ENCODE measurements around the gene ANKFY1.

ANKFY1 gene

GRCh38 chr17:4250887-4251286 lies 12.9 kb downstream of the ANKFY1 start:
- Histone ChIP-seq H3K14ac (ENCODE audit: low read length) (no peak overlapping the region), H3K36me3 (ENCODE audit: control insufficient read depth in 1 of 2, insufficient read depth in 2 of 2, low read length in 2 of 2) (peaks cover 0 to under 1% of the 10 kb centered on the region in 2 experiments), H4K91ac (ENCODE audit: low read depth, low read length) (no peak overlapping the region), H3K79me1 (ENCODE audit: low read length) (peaks cover 6% of the 10 kb centered on the region), H3K9me3 (ENCODE audit: insufficient read depth, low read depth, low read length) (no peaks in the 10 kb centered on the region), H3K23ac (ENCODE audit: low read length) (no peak overlapping the region), H3K4ac (ENCODE audit: low read depth, low read length) (no peak overlapping the region), H4K12ac (ENCODE audit: low read depth, low read length) (no peak overlapping the region), H2BK5ac (ENCODE audit: low read depth, low read length, poor library complexity) (no peak overlapping the region), H2AK5ac (ENCODE audit: low read length) (no peak overlapping the region), H3K4me3 (ENCODE audit: low read depth, low read length) (no peak overlapping the region), H3K18ac (ENCODE audit: low read length) (no peak overlapping the region), H4K8ac (ENCODE audit: low read depth, low read length) (no peak overlapping the region), H2BK120ac (ENCODE audit: insufficient read depth, low read length, poor library complexity) (no peak overlapping the region), H2BK12ac (ENCODE audit: low read length) (no peak overlapping the region), H3K27ac (ENCODE audit: low read depth, low read length) (no peak overlapping the region), H2AFZ (ENCODE audit: insufficient read depth, low read length, poor library complexity) (no peak overlapping the region), H3K27me3 (ENCODE audit: insufficient read depth, low read length) (no peaks in the 10 kb centered on the region), H3K4me1 (ENCODE audit: control insufficient read depth in 1 of 2, insufficient read depth in 2 of 2, low read length in 2 of 2) (peaks cover 14% of the 10 kb centered on the region in 2 experiments), H3K4me2 (ENCODE audit: low read length) (no peak overlapping the region), H3K79me2 (ENCODE audit: control insufficient read depth, insufficient read depth, low read length, poor library complexity) (peaks cover 6% of the 10 kb centered on the region), H3K9ac (ENCODE audit: low read length) (no peak overlapping the region)
- WGBS (ENCODE audit: extremely low coverage, insufficient coverage, insufficient read length), result no CpG with 5 or more reads among the region's 2 CpGs
- no peak for DNase-seq

- peaks cover 0 to 3% of the 10 kb centered on the region in 2 experiments for H3K36me3 ChIP-seq (ENCODE audit: control insufficient read depth in 1 of 2, insufficient read depth in 2 of 2, low read length in 2 of 2)
- no peak overlapping the region for H2AK5ac ChIP-seq (ENCODE audit: low read length)
- H4K91ac ChIP-seq (ENCODE audit: low read depth, low read length), result no peak overlapping the region
- H3K9me3 ChIP-seq (ENCODE audit: insufficient read depth, low read depth, low read length), result no peaks in the 10 kb centered on the region
- H3K4ac ChIP-seq (ENCODE audit: low read depth, low read length), result no peak overlapping the region
- no peak overlapping the region for H3K4me3 ChIP-seq (ENCODE audit: low read depth, low read length)
- H3K79me1 ChIP-seq (ENCODE audit: low read length), result peaks cover 6% of the 10 kb centered on the region
- H3K9ac ChIP-seq (ENCODE audit: low read length), result no peak overlapping the region
- H3K4me1 ChIP-seq (ENCODE audit: control insufficient read depth in 1 of 2, insufficient read depth in 2 of 2, low read length in 2 of 2), result peaks cover 14% of the 10 kb centered on the region in 2 experiments
- H2BK5ac ChIP-seq (ENCODE audit: low read depth, low read length, poor library complexity), result no peak overlapping the region
- no peak overlapping the region for H2BK12ac ChIP-seq (ENCODE audit: low read length)
- H3K79me2 ChIP-seq (ENCODE audit: control insufficient read depth, insufficient read depth, low read length, poor library complexity), result peaks cover 7% of the 10 kb centered on the region
- no peaks in the 10 kb centered on the region for H3K27me3 ChIP-seq (ENCODE audit: insufficient read depth, low read length)
- no peak overlapping the region for H3K27ac ChIP-seq (ENCODE audit: low read depth, low read length)
- DNase-seq, result peak in 1 of 2 donors; percentile 70
- no peak overlapping the region for H2AFZ ChIP-seq (ENCODE audit: insufficient read depth, low read length, poor library complexity)
- H3K23ac ChIP-seq (ENCODE audit: low read length), result no peak overlapping the region
- H4K8ac ChIP-seq (ENCODE audit: low read depth, low read length), result no peak overlapping the region
- WGBS (ENCODE audit: extremely low coverage, insufficient coverage, insufficient read length), result no CpG with 5 or more reads among the region's 4 CpGs
- no peak overlapping the region for H3K14ac ChIP-seq (ENCODE audit: low read length)
- no peak overlapping the region for H3K18ac ChIP-seq (ENCODE audit: low read length)
- no peak overlapping the region for H2BK120ac ChIP-seq (ENCODE audit: insufficient read depth, low read length, poor library complexity)
- no peak overlapping the region for H4K12ac ChIP-seq (ENCODE audit: low read depth, low read length)
- H3K4me2 ChIP-seq (ENCODE audit: low read length), result no peak overlapping the region
Measured at GRCh38 chr17:4249452-4250029, 14.2 kb downstream of the ANKFY1 start.

- peak overlapping the region; percentile 32 for H3K27ac ChIP-seq (ENCODE audit: low read depth, low read length)
- no peak overlapping the region for H3K4me3 ChIP-seq (ENCODE audit: low read depth, low read length)
- no peak overlapping the region for H3K4me2 ChIP-seq (ENCODE audit: low read length)
- H4K91ac ChIP-seq (ENCODE audit: low read depth, low read length), result peak overlapping the region; percentile 8
- no peaks in the 10 kb centered on the region for H3K27me3 ChIP-seq (ENCODE audit: insufficient read depth, low read length)
- H3K4me1 ChIP-seq (ENCODE audit: control insufficient read depth in 1 of 2, insufficient read depth in 2 of 2, low read length in 2 of 2), result peaks cover 16 to 17% of the 10 kb centered on the region in 2 experiments
- H3K18ac ChIP-seq (ENCODE audit: low read length), result no peak overlapping the region
- H3K9ac ChIP-seq (ENCODE audit: low read length), result no peak overlapping the region
- H4K8ac ChIP-seq (ENCODE audit: low read depth, low read length), result no peak overlapping the region
- H3K36me3 ChIP-seq (ENCODE audit: control insufficient read depth in 1 of 2, insufficient read depth in 2 of 2, low read length in 2 of 2), result peaks cover 0 to 3% of the 10 kb centered on the region in 2 experiments
- no peaks in the 10 kb centered on the region for H3K9me3 ChIP-seq (ENCODE audit: insufficient read depth, low read depth, low read length)
- peak in 1 of 2 donors; percentile 61 for DNase-seq
- peaks cover 9% of the 10 kb centered on the region for H3K79me2 ChIP-seq (ENCODE audit: control insufficient read depth, insufficient read depth, low read length, poor library complexity)
- no peak overlapping the region for H3K4ac ChIP-seq (ENCODE audit: low read depth, low read length)
- peak overlapping the region; percentile 21 for H2BK5ac ChIP-seq (ENCODE audit: low read depth, low read length, poor library complexity)
- H2AFZ ChIP-seq (ENCODE audit: insufficient read depth, low read length, poor library complexity), result no peak overlapping the region
- peaks cover 6% of the 10 kb centered on the region for H3K79me1 ChIP-seq (ENCODE audit: low read length)
- WGBS (ENCODE audit: extremely low coverage, insufficient coverage, insufficient read length), result no CpG with 5 or more reads among the region's 7 CpGs
- no peak overlapping the region for H3K23ac ChIP-seq (ENCODE audit: low read length)
- no peak overlapping the region for H4K12ac ChIP-seq (ENCODE audit: low read depth, low read length)
- no peak overlapping the region for H2AK5ac ChIP-seq (ENCODE audit: low read length)
- no peak overlapping the region for H3K14ac ChIP-seq (ENCODE audit: low read length)
- H2BK120ac ChIP-seq (ENCODE audit: insufficient read depth, low read length, poor library complexity), result no peak overlapping the region
- H2BK12ac ChIP-seq (ENCODE audit: low read length), result no peak overlapping the region
Measured at GRCh38 chr17:4248504-4249277, 15.1 kb downstream of the ANKFY1 start.

- peaks cover 9% of the 10 kb centered on the region for H3K79me2 ChIP-seq (ENCODE audit: control insufficient read depth, insufficient read depth, low read length, poor library complexity)
- H4K91ac ChIP-seq (ENCODE audit: low read depth, low read length), result no peak overlapping the region
- no peak overlapping the region for H3K4me3 ChIP-seq (ENCODE audit: low read depth, low read length)
- H3K9me3 ChIP-seq (ENCODE audit: insufficient read depth, low read depth, low read length), result no peaks in the 10 kb centered on the region
- peak overlapping the region; percentile 14 for H3K4me2 ChIP-seq (ENCODE audit: low read length)
- H2AK5ac ChIP-seq (ENCODE audit: low read length), result no peak overlapping the region
- no peak overlapping the region for H2AFZ ChIP-seq (ENCODE audit: insufficient read depth, low read length, poor library complexity)
- no peak overlapping the region for H3K14ac ChIP-seq (ENCODE audit: low read length)
- DNase-seq, result peak; percentile 97 to 98
- H3K18ac ChIP-seq (ENCODE audit: low read length), result no peak overlapping the region
- H2BK12ac ChIP-seq (ENCODE audit: low read length), result no peak overlapping the region
- peak overlapping the region; percentile 32 for H3K27ac ChIP-seq (ENCODE audit: low read depth, low read length)
- peak overlapping the region; percentile 21 for H2BK5ac ChIP-seq (ENCODE audit: low read depth, low read length, poor library complexity)
- no peak overlapping the region for H3K23ac ChIP-seq (ENCODE audit: low read length)
- H3K36me3 ChIP-seq (ENCODE audit: control insufficient read depth in 1 of 2, insufficient read depth in 2 of 2, low read length in 2 of 2), result peaks cover 0 to 3% of the 10 kb centered on the region in 2 experiments
- WGBS (ENCODE audit: extremely low coverage, insufficient coverage, insufficient read length), result no CpG with 5 or more reads among the region's 11 CpGs
- H4K12ac ChIP-seq (ENCODE audit: low read depth, low read length), result no peak overlapping the region
- H3K79me1 ChIP-seq (ENCODE audit: low read length), result peaks cover 8% of the 10 kb centered on the region
- H3K27me3 ChIP-seq (ENCODE audit: insufficient read depth, low read length), result no peaks in the 10 kb centered on the region
- no peak overlapping the region for H2BK120ac ChIP-seq (ENCODE audit: insufficient read depth, low read length, poor library complexity)
- H3K9ac ChIP-seq (ENCODE audit: low read length), result no peak overlapping the region
- H3K4ac ChIP-seq (ENCODE audit: low read depth, low read length), result no peak overlapping the region
- H4K8ac ChIP-seq (ENCODE audit: low read depth, low read length), result no peak overlapping the region
- H3K4me1 ChIP-seq (ENCODE audit: control insufficient read depth in 1 of 2, insufficient read depth in 2 of 2, low read length in 2 of 2), result peaks cover 16 to 17% of the 10 kb centered on the region in 2 experiments
Measured at GRCh38 chr17:4247971-4248388, 15.8 kb downstream of the ANKFY1 start.

Measured in trophoblast cell (in vitro differentiated cells and primary cell).